OCI-LY3 (cell line): Measurements from ENCODE around the gene RAD51B.

ENCODE experiments used
- CTCF ChIP-seq: fragments of 200-600, 300-600 bp; sonication (generic); IDR thresholded peaks from 2 replicates; pipeline ENCODE4 v1.5.1; 2014; ENCODE audit warnings: antibody characterized with exemption, low read length, low read depth
- EZH2phosphoT487 ChIP-seq: fragments of 200-600 bp; shearing (Covaris generic); IDR thresholded peaks from 2 replicates; pipeline ENCODE4 v1.6.1; 2018; ENCODE audit warnings: antibody characterized with exemption, mixed run types, low read depth

- TF ChIP-seq CTCF (no peak), EZH2phosphoT487 (no peak)
These were observed 358.7 kb downstream of the RAD51B start for GRCh38 chr14:68178282-68178681.
